Panc1 (cell line): ENCODE results near the gene TMEM163. TPM values are rescaled to one million over a fixed set of nuclear protein-coding genes. Genes with fewer than 3 reads are reported as not detected.

Experiments
- ATAC-seq: fragments of 200-7000 bp; cut with Tn5 transposase; 2 replicates; pipeline ENCODE4 v1.9.1; 2020; ENCODE audit warnings: mild to moderate bottlenecking, moderate library complexity
- BruUV-seq: library from RNA; stranded (reverse); fragments of 400-500 nt; replicated peaks from 2 replicates; lab custom pipeline; 2021; lab: Mats Ljungman, UMichigan
- CTCF ChIA-PET: fragments of 300-600 bp; sonication (Branson Sonifier 250); formaldehyde crosslinking; loops from one replicate; lab custom pipeline; 2022; ENCODE audit warnings: antibody characterized with exemption; lab: Charles Lee
- POLR2A ChIA-PET: fragments of 300-600 bp; sonication (Branson Sonifier 250); formaldehyde crosslinking; loops from one replicate; lab custom pipeline; 2022; ENCODE audit warnings: antibody characterized with exemption; lab: Charles Lee
- DNase-seq: peaks from one replicate; pipeline ENCODE4 v3.0.0-alpha.2; 2010; ENCODE audit warnings: low read depth, low spot score
- H3K27ac ChIP-seq: 2 replicates; pipeline ENCODE4 v1.5.1; 2011; ENCODE audit warnings: mild to moderate bottlenecking, low read length, inconsistent platforms
- H3K27me3 ChIP-seq: fragments of 200-500 bp; sonication (Bioruptor generic); 2 replicates; pipeline ENCODE4 v1.6.0; 2014; ENCODE audit warnings: low read length, inconsistent platforms; ENCODE audit not compliant: control insufficient read depth, insufficient read depth
- H3K36me3 ChIP-seq: fragments of 200-500 bp; sonication (Bioruptor generic); 2 replicates; pipeline ENCODE4 v1.5.1; 2014; ENCODE audit warnings: inconsistent platforms, mild to moderate bottlenecking, low read length, moderate library complexity; ENCODE audit not compliant: control insufficient read depth, insufficient read depth
- H3K4me1 ChIP-seq: 2 replicates; pipeline ENCODE4 v1.5.1; 2011; ENCODE audit warnings: inconsistent platforms, mild to moderate bottlenecking, low read length, moderate library complexity; ENCODE audit not compliant: control insufficient read depth, insufficient read depth
- H3K4me3 ChIP-seq, 2 experiments: 2 replicates each; pipeline ENCODE4 v1.5.1; 2011 to 2012; ENCODE audit warnings: low read depth in 2 of 2, low read length in 2 of 2, mild to moderate bottlenecking in 2 of 2, inconsistent platforms in 1 of 2, moderate library complexity in 1 of 2
- H3K9me3 ChIP-seq: fragments of 200-500 bp; sonication (Bioruptor generic); 2 replicates; pipeline ENCODE4 v1.5.1; 2014; ENCODE audit warnings: low read depth, mild to moderate bottlenecking, inconsistent platforms, low read length, moderate library complexity; ENCODE audit not compliant: control insufficient read depth, insufficient read depth
- CTCF ChIP-seq: fragments of 450-650 bp; IDR thresholded peaks from 2 replicates; pipeline ENCODE4 v1.5.1; 2017; ENCODE audit warnings: mild to moderate bottlenecking
- POLR2AphosphoS5 ChIP-seq: IDR thresholded peaks from 2 replicates; pipeline ENCODE4 v1.6.1; 2012; ENCODE audit warnings: mild to moderate bottlenecking, low read depth, low read length, moderate library complexity
- SIN3A ChIP-seq: IDR thresholded peaks from 2 replicates; pipeline ENCODE4 v1.6.1; 2012; ENCODE audit warnings: low read depth, mild to moderate bottlenecking, low read length, moderate library complexity, borderline replicate concordance; ENCODE audit not compliant: insufficient read depth
- TCF7L2 ChIP-seq: IDR thresholded peaks from 2 replicates; pipeline ENCODE4 v1.6.1; 2011; ENCODE audit warnings: mild to moderate bottlenecking, low read depth, low read length, inconsistent platforms
- in situ Hi-C: cut with HindIII; loops from 2 replicates; pipeline ENCODE4 v1.10.0; 2016; ENCODE audit warnings: low sequenced_read_pairs, low pct_unique_long_range_greater_than_20kb
- intact Hi-C: fragments of 100-400 bp; cut with micrococcal nuclease; formaldehyde crosslinking; loops from one replicate; pipeline ENCODE4 v1.10.0; 2022; ENCODE audit not compliant: unreplicated experiment
- total RNA-seq: library from RNA; stranded (reverse); gene quantifications from one replicate; pipeline ENCODE4 v1.2.1, GENCODE V29; 2021; ENCODE audit not compliant: unreplicated experiment
- TF ChIP-seq, protein P1 (sequence below), 2 experiments: IDR thresholded peaks; 2 replicates each; pipeline ENCODE4 v1.6.1; 2011 to 2012; ENCODE audit warnings: low read depth in 2 of 2, control low read depth in 1 of 2, low read length in 1 of 2, mild to moderate bottlenecking in 1 of 2, moderate library complexity in 1 of 2; ENCODE audit not compliant: insufficient read depth in 1 of 2

The TMEM163 gene
- total RNA-seq, 1 experiment from 2014 or later, result not detected

DNA sequence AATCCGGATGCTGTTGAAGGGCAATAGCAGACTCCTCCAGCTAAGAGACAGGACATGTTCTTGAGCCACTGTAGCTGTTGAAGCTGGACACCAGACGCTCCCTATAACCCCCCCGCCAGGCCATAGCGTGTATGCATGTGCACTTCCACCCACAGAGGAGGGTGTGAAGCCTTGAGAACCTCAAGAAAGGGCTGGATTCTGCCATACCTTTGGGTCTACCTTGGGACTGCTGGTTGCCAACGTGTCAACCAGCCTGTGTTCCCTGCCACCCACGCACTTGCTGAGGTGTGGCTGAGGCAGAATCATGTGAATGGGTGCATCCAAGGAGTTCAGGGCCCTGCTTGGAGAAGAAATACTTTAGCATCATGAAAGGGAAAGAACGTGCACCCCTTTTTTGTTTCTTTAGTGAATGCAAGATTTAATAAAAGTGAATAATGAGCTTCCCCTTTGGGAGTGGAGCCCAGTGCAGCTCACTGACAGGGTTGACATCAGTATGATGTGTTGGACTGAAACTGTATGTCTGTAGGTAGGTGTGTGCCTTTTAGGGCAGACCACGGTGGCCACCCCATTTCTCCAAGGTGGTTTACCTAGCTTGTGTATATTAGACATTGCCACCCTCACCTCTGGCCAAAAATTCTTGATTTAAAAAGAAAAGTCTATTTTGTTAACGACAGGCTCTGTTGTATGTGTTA lies 266.6 kb downstream of the TMEM163 start:
- H3K36me3 ChIP-seq, result no peaks in the 10 kb centered on the region
- no peak for ATAC-seq
- H3K4me1 ChIP-seq, result no peaks in the 10 kb centered on the region
- TSS peak; percentile 50 for BruUV-seq
- intact Hi-C loops, result no loop called here
- no peak for DNase-seq
- TF ChIP-seq SIN3A (no peak), POLR2AphosphoS5 (no peak), TCF7L2 (no peak), CTCF (no peak)
- TF ChIP-seq, protein P1, sequence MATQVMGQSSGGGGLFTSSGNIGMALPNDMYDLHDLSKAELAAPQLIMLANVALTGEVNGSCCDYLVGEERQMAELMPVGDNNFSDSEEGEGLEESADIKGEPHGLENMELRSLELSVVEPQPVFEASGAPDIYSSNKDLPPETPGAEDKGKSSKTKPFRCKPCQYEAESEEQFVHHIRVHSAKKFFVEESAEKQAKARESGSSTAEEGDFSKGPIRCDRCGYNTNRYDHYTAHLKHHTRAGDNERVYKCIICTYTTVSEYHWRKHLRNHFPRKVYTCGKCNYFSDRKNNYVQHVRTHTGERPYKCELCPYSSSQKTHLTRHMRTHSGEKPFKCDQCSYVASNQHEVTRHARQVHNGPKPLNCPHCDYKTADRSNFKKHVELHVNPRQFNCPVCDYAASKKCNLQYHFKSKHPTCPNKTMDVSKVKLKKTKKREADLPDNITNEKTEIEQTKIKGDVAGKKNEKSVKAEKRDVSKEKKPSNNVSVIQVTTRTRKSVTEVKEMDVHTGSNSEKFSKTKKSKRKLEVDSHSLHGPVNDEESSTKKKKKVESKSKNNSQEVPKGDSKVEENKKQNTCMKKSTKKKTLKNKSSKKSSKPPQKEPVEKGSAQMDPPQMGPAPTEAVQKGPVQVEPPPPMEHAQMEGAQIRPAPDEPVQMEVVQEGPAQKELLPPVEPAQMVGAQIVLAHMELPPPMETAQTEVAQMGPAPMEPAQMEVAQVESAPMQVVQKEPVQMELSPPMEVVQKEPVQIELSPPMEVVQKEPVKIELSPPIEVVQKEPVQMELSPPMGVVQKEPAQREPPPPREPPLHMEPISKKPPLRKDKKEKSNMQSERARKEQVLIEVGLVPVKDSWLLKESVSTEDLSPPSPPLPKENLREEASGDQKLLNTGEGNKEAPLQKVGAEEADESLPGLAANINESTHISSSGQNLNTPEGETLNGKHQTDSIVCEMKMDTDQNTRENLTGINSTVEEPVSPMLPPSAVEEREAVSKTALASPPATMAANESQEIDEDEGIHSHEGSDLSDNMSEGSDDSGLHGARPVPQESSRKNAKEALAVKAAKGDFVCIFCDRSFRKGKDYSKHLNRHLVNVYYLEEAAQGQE (IDR thresholded peaks at IDR 0.05; ENCODE audit: insufficient read depth in 1 of 2, low read depth in 2 of 2, low read length in 1 of 2), result no peak
- in situ Hi-C loops, result no loop called here
- no peak overlapping the region for H3K4me3 ChIP-seq
- ChIA-PET CTCF (interaction anchor here (1.1 to 1.7 kb wide), 2 partner anchors 334 to 563 kb away, joined by 4 to 10 read pairs; no protein-coding TSS in a partner anchor), POLR2A (no interaction called here)
- H3K27me3 ChIP-seq, result no peaks in the 10 kb centered on the region
- no peaks in the 10 kb centered on the region for H3K9me3 ChIP-seq
- no peak overlapping the region for H3K27ac ChIP-seq

DNA sequence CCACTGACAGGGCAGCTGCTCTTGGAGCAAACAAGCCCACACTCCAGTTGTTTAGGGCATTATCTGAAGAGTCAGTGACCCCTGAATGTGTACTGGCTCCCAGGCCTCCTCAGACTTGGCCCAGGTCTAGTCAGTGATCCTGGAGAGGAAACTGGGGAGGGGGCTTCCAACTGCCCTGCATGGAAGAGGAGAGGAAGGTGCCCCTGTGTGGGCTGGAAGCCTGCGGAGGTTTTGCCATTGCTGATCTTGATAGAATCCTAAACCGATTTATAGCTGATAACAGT lies 267.5 kb downstream of the TMEM163 start:
- ATAC-seq, result no peak
- no peak for DNase-seq
- Histone ChIP-seq H3K27me3 (no peaks in the 10 kb centered on the region), H3K4me3 (no peak overlapping the region), H3K4me1 (no peaks in the 10 kb centered on the region), H3K27ac (no peak overlapping the region), H3K9me3 (no peaks in the 10 kb centered on the region), H3K36me3 (no peaks in the 10 kb centered on the region)
- TF ChIP-seq CTCF, result no peak
- TF ChIP-seq, protein P1 (IDR thresholded peaks at IDR 0.05; ENCODE audit: insufficient read depth in 1 of 2, low read depth in 2 of 2, low read length in 1 of 2), result no peak
- TF ChIP-seq TCF7L2, result no peak
- no peak for TF ChIP-seq POLR2AphosphoS5
- TF ChIP-seq SIN3A, result no peak
- no TSS peak for BruUV-seq
- in situ Hi-C loops, result no loop called here
- CTCF ChIA-PET, result interaction anchor here (1.0 to 1.7 kb wide), 4 partner anchors 22 to 565 kb away, joined by 3 to 10 read pairs (median 4); no protein-coding TSS in a partner anchor
- intact Hi-C loops, result no loop called here
- POLR2A ChIA-PET, result no interaction called here
